NB4 (cell line): ENCODE data around the gene LINGO3.

ENCODE experiments used
- MYC ChIP-seq: IDR thresholded peaks from 2 replicates; pipeline ENCODE4 v1.6.1; 2011; ENCODE audit warnings: low read depth, low read length
- POLR2A ChIP-seq: IDR thresholded peaks from 2 replicates; pipeline ENCODE4 v1.6.1; 2011; ENCODE audit warnings: mild to moderate bottlenecking; ENCODE audit not compliant: insufficient read length; ENCODE audit errors: extremely low read depth
- TF ChIP-seq, protein P1 (sequence below): IDR thresholded peaks from one replicate; pipeline ENCODE4 v1.5.1; 2012; ENCODE audit warnings: low read depth, low read length
- TF ChIP-seq, protein P2 (sequence below): IDR thresholded peaks from 2 replicates; pipeline ENCODE4 v1.6.1; 2011; ENCODE audit warnings: low read depth, low read length

DNA sequence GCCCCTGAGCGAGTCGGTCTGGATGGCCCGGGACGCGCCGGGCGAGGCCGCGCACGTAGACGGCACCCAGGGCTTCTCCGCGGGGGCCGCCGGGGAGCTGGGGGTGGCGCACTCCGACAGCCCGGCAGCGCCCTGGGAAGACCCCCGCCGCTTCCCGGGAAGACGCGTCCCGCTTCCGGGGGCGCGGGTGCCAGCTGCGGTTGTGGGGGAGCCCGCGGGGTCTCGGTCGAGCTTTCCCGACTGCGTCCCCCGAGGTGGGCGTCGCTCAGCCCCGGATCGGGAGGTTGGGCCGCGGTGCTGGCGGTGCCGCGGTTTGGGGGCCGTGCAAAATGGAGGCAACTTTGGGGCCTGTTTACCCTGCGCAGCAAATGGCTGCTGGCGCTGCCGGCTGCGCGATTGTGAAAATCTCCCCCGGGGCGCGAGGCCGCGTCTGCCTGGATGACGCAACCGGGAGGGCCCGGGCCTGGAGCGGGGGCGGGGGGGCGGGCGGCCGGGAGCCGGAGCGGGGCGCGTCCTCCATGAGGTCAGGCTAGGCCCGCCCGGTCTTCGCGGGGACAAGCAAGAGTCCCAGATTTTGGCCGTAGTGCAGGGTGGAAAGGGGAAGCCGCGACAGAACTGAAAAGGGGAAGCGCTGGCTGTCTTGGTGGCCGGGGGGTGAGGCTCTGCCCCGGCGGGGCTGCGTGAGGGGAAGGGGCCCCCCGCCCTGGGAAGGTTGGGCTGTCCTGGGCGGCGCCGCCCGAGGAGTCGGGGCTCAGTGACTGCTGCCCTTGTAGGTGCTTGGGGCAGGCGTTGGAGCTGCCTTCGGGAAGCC lies 37.3 kb downstream of the LINGO3 start:
- TF ChIP-seq, protein P1, sequence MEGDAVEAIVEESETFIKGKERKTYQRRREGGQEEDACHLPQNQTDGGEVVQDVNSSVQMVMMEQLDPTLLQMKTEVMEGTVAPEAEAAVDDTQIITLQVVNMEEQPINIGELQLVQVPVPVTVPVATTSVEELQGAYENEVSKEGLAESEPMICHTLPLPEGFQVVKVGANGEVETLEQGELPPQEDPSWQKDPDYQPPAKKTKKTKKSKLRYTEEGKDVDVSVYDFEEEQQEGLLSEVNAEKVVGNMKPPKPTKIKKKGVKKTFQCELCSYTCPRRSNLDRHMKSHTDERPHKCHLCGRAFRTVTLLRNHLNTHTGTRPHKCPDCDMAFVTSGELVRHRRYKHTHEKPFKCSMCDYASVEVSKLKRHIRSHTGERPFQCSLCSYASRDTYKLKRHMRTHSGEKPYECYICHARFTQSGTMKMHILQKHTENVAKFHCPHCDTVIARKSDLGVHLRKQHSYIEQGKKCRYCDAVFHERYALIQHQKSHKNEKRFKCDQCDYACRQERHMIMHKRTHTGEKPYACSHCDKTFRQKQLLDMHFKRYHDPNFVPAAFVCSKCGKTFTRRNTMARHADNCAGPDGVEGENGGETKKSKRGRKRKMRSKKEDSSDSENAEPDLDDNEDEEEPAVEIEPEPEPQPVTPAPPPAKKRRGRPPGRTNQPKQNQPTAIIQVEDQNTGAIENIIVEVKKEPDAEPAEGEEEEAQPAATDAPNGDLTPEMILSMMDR: no peak
- TF ChIP-seq POLR2A (peak; percentile 12), MYC (peak; percentile 52)
- TF ChIP-seq, protein P2, sequence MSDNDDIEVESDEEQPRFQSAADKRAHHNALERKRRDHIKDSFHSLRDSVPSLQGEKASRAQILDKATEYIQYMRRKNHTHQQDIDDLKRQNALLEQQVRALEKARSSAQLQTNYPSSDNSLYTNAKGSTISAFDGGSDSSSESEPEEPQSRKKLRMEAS: peak; percentile 23; the same call in 1 of the 2 replicates
